IMR-90 (cell line): ENCODE data around the gene KLHL14. TPM values are rescaled to one million over a fixed set of nuclear protein-coding genes. Genes with fewer than 3 reads are reported as not detected.

ENCODE experiments used
- ATAC-seq: fragments of 200-7000 bp; cut with Tn5 transposase; 2 replicates; pipeline ENCODE4 v1.9.1; 2020; ENCODE audit warnings: low read depth, mild to moderate bottlenecking, moderate library complexity
- BruUV-seq: library from RNA; stranded (reverse); fragments of 400-500 nt; replicated peaks from 2 replicates; lab custom pipeline; 2021; lab: Mats Ljungman, UMichigan
- CTCF ChIA-PET: fragments of 300-600 bp; formaldehyde crosslinking; extraction: SDS; loops from one replicate; lab custom pipeline; 2021; ENCODE audit warnings: antibody characterized with exemption; lab: Yijun Ruan, JAX
- POLR2A ChIA-PET: fragments of 300-600 bp; sonication (Branson Sonifier 250); formaldehyde crosslinking; loops from one replicate; lab custom pipeline; 2022; ENCODE audit warnings: antibody characterized with exemption; ENCODE audit not compliant: unreplicated experiment; lab: Charles Lee
- DNase-seq: peaks from one replicate; pipeline ENCODE4 v3.0.0; 2013
- H2AFZ ChIP-seq: replicated peaks from 2 replicates; pipeline ENCODE3; 2013; ENCODE audit warnings: low read length, mild to moderate bottlenecking; ENCODE audit not compliant: poor library complexity
- H2AK5ac ChIP-seq: 2 replicates; pipeline ENCODE4 v1.6.1; 2013; ENCODE audit warnings: low read depth, low read length, inconsistent platforms
- H2AK9ac ChIP-seq: replicated peaks from 2 replicates; pipeline ENCODE3; 2013; ENCODE audit warnings: mild to moderate bottlenecking, low read depth, low read length, moderate library complexity; ENCODE audit not compliant: poor library complexity
- H2BK120ac ChIP-seq: 2 replicates; pipeline ENCODE4 v1.6.1; 2013; ENCODE audit warnings: low read depth, low read length, inconsistent platforms
- H2BK15ac ChIP-seq: 3 replicates; pipeline ENCODE4 v1.6.1; 2013; ENCODE audit warnings: low read depth, low read length, inconsistent platforms
- H2BK20ac ChIP-seq: 2 replicates; pipeline ENCODE4 v1.6.1; 2013; ENCODE audit warnings: low read depth, mild to moderate bottlenecking, inconsistent platforms, low read length, moderate library complexity
- H2BK5ac ChIP-seq: 2 replicates; pipeline ENCODE4 v1.6.1; 2013; ENCODE audit warnings: mild to moderate bottlenecking, low read depth, low read length, inconsistent platforms; ENCODE audit not compliant: poor library complexity, severe bottlenecking
- H3K14ac ChIP-seq: replicated peaks from 2 replicates; pipeline ENCODE4 v1.6.1; 2013; ENCODE audit warnings: low read depth, low read length, inconsistent platforms
- H3K18ac ChIP-seq: 2 replicates; pipeline ENCODE4 v1.6.1; 2013; ENCODE audit warnings: low read depth, low read length, control low read depth
- H3K23ac ChIP-seq: 2 replicates; pipeline ENCODE4 v1.6.1; 2013; ENCODE audit warnings: low read depth, low read length, inconsistent platforms
- H3K27ac ChIP-seq: 2 replicates; pipeline ENCODE4 v1.5.1; 2013; ENCODE audit warnings: mild to moderate bottlenecking, control low read depth, low read length; ENCODE audit not compliant: insufficient read depth
- H3K27me3 ChIP-seq: 2 replicates; pipeline ENCODE4 v1.6.1; 2013; ENCODE audit warnings: low read length; ENCODE audit not compliant: control insufficient read depth, insufficient read depth
- H3K36me3 ChIP-seq: 2 replicates; pipeline ENCODE4 v1.6.1; 2013; ENCODE audit warnings: low read length, mixed read lengths; ENCODE audit not compliant: control insufficient read depth, insufficient read depth
- H3K4ac ChIP-seq: 2 replicates; pipeline ENCODE4 v1.6.1; 2013; ENCODE audit warnings: low read depth, low read length, inconsistent platforms
- H3K4me1 ChIP-seq: 2 replicates; pipeline ENCODE4 v1.6.1; 2013; ENCODE audit warnings: low read length, mixed read lengths; ENCODE audit not compliant: control insufficient read depth, insufficient read depth
- H3K4me2 ChIP-seq: 2 replicates; pipeline ENCODE4 v1.6.1; 2013; ENCODE audit warnings: low read depth, mild to moderate bottlenecking, control low read depth, low read length, moderate library complexity
- H3K4me3 ChIP-seq: 2 replicates; pipeline ENCODE4 v1.5.1; 2013; ENCODE audit warnings: low read depth, mild to moderate bottlenecking, control low read depth, low read length, moderate library complexity; ENCODE audit not compliant: insufficient read depth
- H3K56ac ChIP-seq: 2 replicates; pipeline ENCODE4 v1.6.1; 2013; ENCODE audit warnings: low read length, inconsistent platforms; ENCODE audit not compliant: insufficient read depth; ENCODE audit errors: extremely low read depth
- H3K79me1 ChIP-seq, 2 experiments: 2 replicates each; pipeline ENCODE4 v1.6.1; 2013; ENCODE audit warnings: low read length in 2 of 2, inconsistent platforms in 1 of 2, low read depth in 1 of 2
- H3K9ac ChIP-seq: 2 replicates; pipeline ENCODE4 v1.6.1; 2013; ENCODE audit warnings: low read depth, low read length, control low read depth
- H3K9me1 ChIP-seq: 2 replicates; pipeline ENCODE4 v1.6.1; 2013; ENCODE audit warnings: low read length, inconsistent platforms; ENCODE audit not compliant: insufficient read depth
- H3K9me3 ChIP-seq: 2 replicates; pipeline ENCODE4 v1.6.1; 2013; ENCODE audit warnings: low read length; ENCODE audit not compliant: control insufficient read depth, insufficient read depth
- H4K20me1 ChIP-seq: 2 replicates; pipeline ENCODE4 v1.6.1; 2013; ENCODE audit warnings: low read length, inconsistent platforms; ENCODE audit not compliant: insufficient read depth
- H4K5ac ChIP-seq: 2 replicates; pipeline ENCODE4 v1.6.1; 2013; ENCODE audit warnings: mild to moderate bottlenecking, low read depth, low read length, control low read depth
- H4K8ac ChIP-seq, 2 experiments: 2 replicates each; pipeline ENCODE4 v1.6.1; 2013; ENCODE audit warnings: low read depth in 2 of 2, low read length in 2 of 2, control low read depth in 1 of 2, inconsistent platforms in 1 of 2
- H4K91ac ChIP-seq: 2 replicates; pipeline ENCODE4 v1.6.1; 2013; ENCODE audit warnings: low read depth, low read length, inconsistent platforms; ENCODE audit not compliant: insufficient read depth
- BHLHE40 ChIP-seq: fragments of 150-350 bp; IDR thresholded peaks from 2 replicates; pipeline ENCODE4 v1.6.1; 2016; ENCODE audit warnings: mild to moderate bottlenecking, low read depth, low read length
- CEBPB ChIP-seq: IDR thresholded peaks from 2 replicates; pipeline ENCODE4 v1.6.1; 2012; ENCODE audit warnings: low read depth, low read length, improper control_type of control experiment
- CHD1 ChIP-seq: IDR thresholded peaks from 2 replicates; pipeline ENCODE4 v1.6.1; 2012; ENCODE audit warnings: low read depth, low read length, improper control_type of control experiment
- CTCF ChIP-seq: conservative IDR thresholded peaks from 2 replicates; pipeline ENCODE4 v1.5.1; 2012; ENCODE audit warnings: mild to moderate bottlenecking, low read depth, low read length, improper control_type of control experiment
- ELK1 ChIP-seq: fragments of 150-350 bp; IDR thresholded peaks from 2 replicates; pipeline ENCODE4 v1.6.1; 2016; ENCODE audit warnings: low read depth, mild to moderate bottlenecking, low read length, moderate library complexity, borderline replicate concordance
- FOS ChIP-seq: fragments of 150-350 bp; IDR thresholded peaks from 2 replicates; pipeline ENCODE4 v1.6.1; 2016; ENCODE audit warnings: low read depth, low read length
- MAFK ChIP-seq: IDR thresholded peaks from 2 replicates; pipeline ENCODE4 v1.6.1; 2012; ENCODE audit warnings: low read depth, low read length, improper control_type of control experiment
- MAZ ChIP-seq: IDR thresholded peaks from 2 replicates; pipeline ENCODE4 v1.6.1; 2012; ENCODE audit warnings: low read depth, mild to moderate bottlenecking, low read length, improper control_type of control experiment, moderate library complexity, borderline replicate concordance
- MXI1 ChIP-seq: IDR thresholded peaks from 2 replicates; pipeline ENCODE4 v1.6.1; 2012; ENCODE audit warnings: low read depth, mild to moderate bottlenecking, low read length, moderate library complexity, borderline replicate concordance
- NFE2L2 ChIP-seq: fragments of 150-350 bp; IDR thresholded peaks from 2 replicates; pipeline ENCODE4 v1.6.1; 2016; ENCODE audit warnings: low read depth, mild to moderate bottlenecking, low read length
- POLR2A ChIP-seq: IDR thresholded peaks from 2 replicates; pipeline ENCODE4 v1.6.1; 2012; ENCODE audit warnings: mild to moderate bottlenecking, low read depth, low read length
- RAD21 ChIP-seq: IDR thresholded peaks from 2 replicates; pipeline ENCODE4 v1.6.1; 2012; ENCODE audit warnings: low read length, improper control_type of control experiment
- RCOR1 ChIP-seq: IDR thresholded peaks from 2 replicates; pipeline ENCODE4 v1.6.1; 2012; ENCODE audit warnings: mild to moderate bottlenecking, low read length, improper control_type of control experiment; ENCODE audit not compliant: insufficient replicate concordance
- RFX5 ChIP-seq: IDR thresholded peaks from 2 replicates; pipeline ENCODE4 v1.8.0; 2012; ENCODE audit warnings: low read depth, mild to moderate bottlenecking, low read length, moderate library complexity
- SMC3 ChIP-seq: fragments of 150-350 bp; IDR thresholded peaks from 2 replicates; pipeline ENCODE4 v1.6.1; 2016; ENCODE audit warnings: low read depth, mild to moderate bottlenecking, antibody characterized with exemption, low read length, moderate library complexity
- USF2 ChIP-seq: fragments of 150-350 bp; IDR thresholded peaks from 2 replicates; pipeline ENCODE4 v1.6.1; 2017; ENCODE audit warnings: mild to moderate bottlenecking, antibody characterized with exemption, low read length, low read depth
- WGBS, 2 experiments: methylation state at CpG; one replicate each; pipeline versions ENCODE4 v1.1.5 to v1.1.7; 2013; ENCODE audit warnings: missing lambda C conversion rate in 2 of 2; ENCODE audit not compliant: insufficient read length in 1 of 2; ENCODE audit errors: extremely low coverage in 2 of 2; 5-methylcytosine and 5-hydroxymethylcytosine counted together
- dilution Hi-C: fragments of 300-500 bp; cut with HindIII; formaldehyde crosslinking; loops from one replicate; pipeline ENCODE4 v1.14.3; 2018; ENCODE audit warnings: low sequenced_read_pairs; ENCODE audit not compliant: unreplicated experiment
- in situ Hi-C: fragments of 300-500 bp; cut with MboI; formaldehyde crosslinking; loops from 3 replicates; pipeline ENCODE4 v1.14.3; 2019; ENCODE audit warnings: low sequenced_read_pairs, inconsistent platforms, mixed read lengths
- intact Hi-C: fragments of 100-400 bp; cut with micrococcal nuclease; formaldehyde crosslinking; loops from 2 replicates; pipeline ENCODE4 v1.10.0; 2022
- polyA plus RNA-seq, 3 experiments: library from polyadenylated mRNA; depleted of rRNA; stranded (reverse); fragments of >200 nt; gene quantifications; 2 replicates each; pipeline ENCODE4 v1.2.3, GENCODE V29; 2012; ENCODE audit warnings: low replicate concordance in 1 of 3
- total RNA-seq: library from RNA; depleted of rRNA; stranded (reverse); fragments of >200 nt; gene quantifications from 2 replicates; pipeline ENCODE4 v1.2.3, GENCODE V29; 2012

KLHL14 gene
- total and polyA plus RNA-seq, 2 of the 4 experiments (the other 2 are of a cell fraction), result not detected

- Histone ChIP-seq H4K20me1 (no peaks in the 10 kb centered on the region), H4K8ac (no peak overlapping the region), H2AK9ac (no peak overlapping the region), H3K4ac (no peak overlapping the region), H2AK5ac (no peak overlapping the region), H3K56ac (no peak overlapping the region), H3K27me3 (no peaks in the 10 kb centered on the region), H3K4me1 (no peaks in the 10 kb centered on the region), H2BK20ac (no peak overlapping the region), H3K9me3 (no peaks in the 10 kb centered on the region), H3K79me1 (no peaks in the 10 kb centered on the region), H2AFZ (no peak overlapping the region), H3K4me3 (no peak overlapping the region), H3K36me3 (no peaks in the 10 kb centered on the region), H3K23ac (no peak overlapping the region), H3K9me1 (no peaks in the 10 kb centered on the region), H4K5ac (no peak overlapping the region), H2BK120ac (no peak overlapping the region), H3K27ac (no peak overlapping the region), H3K18ac (no peak overlapping the region), H2BK15ac (no peak overlapping the region), H4K91ac (no peak overlapping the region), H2BK5ac (no peak overlapping the region), H3K4me2 (no peak overlapping the region), H3K14ac (no peak overlapping the region), H3K9ac (no peak overlapping the region)
- no peak for DNase-seq
- in situ Hi-C loops (no loop called here), intact Hi-C loops (no loop called here), dilution Hi-C loops (no loop called here)
- ATAC-seq, result no peak
- WGBS, 2 experiments, result no CpG with 5 or more reads among the region's 2 CpGs
- TF ChIP-seq RAD21 (no peak), NFE2L2 (no peak), SMC3 (no peak), MXI1 (no peak), RFX5 (no peak), MAZ (no peak), ELK1 (no peak), FOS (no peak), CHD1 (no peak), POLR2A (no peak), RCOR1 (no peak), MAFK (no peak), CTCF (no peak), USF2 (no peak), CEBPB (no peak), BHLHE40 (no peak)
- CTCF ChIA-PET, result no interaction called here
- no TSS peak for BruUV-seq
- POLR2A ChIA-PET, result no interaction called here
These were observed 13.1 kb downstream of the KLHL14 start for GRCh38 chr18:32759611-32760167.
